ENCODE measurements around the gene KCNMA1.
"Not testable (repeated sequence)": the region's sequence is repeated elsewhere in the genome, so short reads cannot be mapped to it uniquely, and the experiment has no call there.

KCNMA1 gene

GRCh38 chr10:77602913-77603533 is 34.6 kb downstream of the KCNMA1 start:
- DNase-seq: no peak

GRCh38 chr10:77602231-77602912 is 35.2 kb downstream of the KCNMA1 start:
- no peak for DNase-seq

GRCh38 chr10:77601488-77601887 is 36.1 kb downstream of the KCNMA1 start:
- no peak for DNase-seq

GRCh38 chr10:77600640-77601039 is 37.0 kb downstream of the KCNMA1 start:
- DNase-seq: no peak

- no peak for DNase-seq
Observed at GRCh38 chr10:77599651-77600050, 38.0 kb downstream of the KCNMA1 start.

- DNase-seq: no peak
Observed at GRCh38 chr10:77598606-77599005, 39.0 kb downstream of the KCNMA1 start.

- no peak for DNase-seq
Observed at GRCh38 chr10:77597560-77597959, 40.0 kb downstream of the KCNMA1 start.

GRCh38 chr10:77594471-77594783 is 43.2 kb downstream of the KCNMA1 start:
- DNase-seq: no peak

GRCh38 chr10:77593771-77594470 is 43.7 kb downstream of the KCNMA1 start:
- no peak for DNase-seq

GRCh38 chr10:77592946-77593636 is 44.5 kb downstream of the KCNMA1 start:
- no peak for DNase-seq

- no peak for DNase-seq
Observed at GRCh38 chr10:77592510-77592909, 45.1 kb downstream of the KCNMA1 start.

- no peak for DNase-seq
Observed at GRCh38 chr10:77591238-77591880, 46.2 kb downstream of the KCNMA1 start.

GRCh38 chr10:77590344-77591237 is 47.0 kb downstream of the KCNMA1 start:
- no peak for DNase-seq

- DNase-seq: not testable (repeated sequence)
Observed at GRCh38 chr10:77589703-77590102, 47.9 kb downstream of the KCNMA1 start.

GRCh38 chr10:77588886-77589285 is 48.7 kb downstream of the KCNMA1 start:
- DNase-seq: no peak

GRCh38 chr10:77587416-77587790 is 50.2 kb downstream of the KCNMA1 start:
- DNase-seq: no peak

- no peak for DNase-seq
Observed at GRCh38 chr10:77586719-77587415, 50.7 kb downstream of the KCNMA1 start.

- no peak for DNase-seq
Observed at GRCh38 chr10:77584938-77585337, 52.7 kb downstream of the KCNMA1 start.

- no peak for DNase-seq
Observed at GRCh38 chr10:77583527-77583926, 54.1 kb downstream of the KCNMA1 start.

- no peak for DNase-seq
Observed at GRCh38 chr10:77582710-77583115, 54.9 kb downstream of the KCNMA1 start.

GRCh38 chr10:77581738-77582137 is 55.9 kb downstream of the KCNMA1 start:
- no peak for DNase-seq

GRCh38 chr10:77580482-77580881 is 57.1 kb downstream of the KCNMA1 start:
- no peak for DNase-seq
